ENCODE results near the gene RASSF1.

Gene RASSF1

GRCh38 chr3:50340448-50341329, at the start of gene RASSF1:
RASSF1 (minus strand) TSS chr3:50340836; CDS start chr3:50340805, 31 bp downstream.
- no peak for DNase-seq

- no peak for DNase-seq
Observed at GRCh38 chr3:50389414-50389767, 48.8 kb upstream of the RASSF1 start.

GRCh38 chr3:50388720-50389413, 48.2 kb upstream of the RASSF1 start:
- DNase-seq: no peak

GRCh38 chr3:50388016-50388719, 47.5 kb upstream of the RASSF1 start:
- no peak for DNase-seq

GRCh38 chr3:50385754-50386153, 45.1 kb upstream of the RASSF1 start:
- DNase-seq: no peak

- DNase-seq: no peak
Observed at GRCh38 chr3:50383750-50384149, 43.1 kb upstream of the RASSF1 start.

- DNase-seq: no peak
Observed at GRCh38 chr3:50382722-50383121, 42.1 kb upstream of the RASSF1 start.

GRCh38 chr3:50381383-50381782, 40.7 kb upstream of the RASSF1 start:
- no peak for DNase-seq

- no peak for DNase-seq
Observed at GRCh38 chr3:50380405-50381085, 39.9 kb upstream of the RASSF1 start.

- DNase-seq: no peak
Observed at GRCh38 chr3:50378757-50379156, 38.1 kb upstream of the RASSF1 start.

GRCh38 chr3:50378024-50378423, 37.4 kb upstream of the RASSF1 start:
- DNase-seq: no peak

GRCh38 chr3:50375258-50375931, 34.8 kb upstream of the RASSF1 start:
- no peak for DNase-seq

GRCh38 chr3:50374363-50375257, 34.0 kb upstream of the RASSF1 start:
- no peak for DNase-seq

GRCh38 chr3:50373146-50374051, 32.8 kb upstream of the RASSF1 start:
- no peak for DNase-seq

- no peak for DNase-seq
Observed at GRCh38 chr3:50372349-50372748, 31.7 kb upstream of the RASSF1 start.

- no peak for DNase-seq
Observed at GRCh38 chr3:50371133-50371685, 30.6 kb upstream of the RASSF1 start.

GRCh38 chr3:50370594-50370993, 30.0 kb upstream of the RASSF1 start:
- DNase-seq: no peak

GRCh38 chr3:50369012-50369670, 28.5 kb upstream of the RASSF1 start:
- DNase-seq: no peak

- no peak for DNase-seq
Observed at GRCh38 chr3:50365842-50366220, 25.2 kb upstream of the RASSF1 start.

Measured in NCI-H1436 treated with DMSO at 0.1 percent for 48 hours (cell line).